OCI-LY1 (cell line): ENCODE measurements around the gene NEGR1.

ENCODE experiments used
- H2AFZ ChIP-seq: fragments of 200-600 bp; sonication (generic), shearing (Covaris generic); 2 replicates; pipeline ENCODE4 v1.6.0; 2014; ENCODE audit warnings: antibody characterized with exemption, mild to moderate bottlenecking, low read length
- H3F3A ChIP-seq: fragments of 200-600 bp; sonication (generic), shearing (Covaris generic); 2 replicates; pipeline ENCODE4 v1.6.0; 2014; ENCODE audit warnings: mild to moderate bottlenecking, antibody characterized with exemption, low read length, moderate library complexity; ENCODE audit not compliant: insufficient read depth
- H3K27ac ChIP-seq: fragments of 200-600 bp; sonication (generic); 2 replicates; pipeline ENCODE4 v1.5.1; 2014; ENCODE audit warnings: low read length, mixed run types, mild to moderate bottlenecking, low read depth; ENCODE audit not compliant: poor library complexity, severe bottlenecking
- H3K27me3 ChIP-seq: fragments of 200-600 bp; sonication (generic); 2 replicates; pipeline ENCODE4 v1.6.0; 2014; ENCODE audit warnings: antibody characterized with exemption, mild to moderate bottlenecking, low read length, moderate library complexity; ENCODE audit not compliant: insufficient read depth
- H3K36me3 ChIP-seq: fragments of 200-600 bp; sonication (generic); 2 replicates; pipeline ENCODE4 v1.6.1; 2014; ENCODE audit warnings: mild to moderate bottlenecking, antibody characterized with exemption, low read length, moderate library complexity, mixed read lengths; ENCODE audit not compliant: insufficient read depth
- H3K4me1 ChIP-seq: fragments of 200-600 bp; sonication (generic); 2 replicates; pipeline ENCODE4 v1.5.1; 2014; ENCODE audit warnings: mild to moderate bottlenecking, low read length, moderate library complexity; ENCODE audit not compliant: insufficient read depth, severe bottlenecking
- H3K4me2 ChIP-seq: fragments of 200-600 bp; sonication (generic), shearing (Covaris generic); 2 replicates; pipeline ENCODE4 v1.6.1; 2014; ENCODE audit warnings: low read length
- H3K4me3 ChIP-seq: fragments of 200-600 bp; sonication (generic); 2 replicates; pipeline ENCODE4 v1.5.1; 2014; ENCODE audit warnings: low read length, low read depth, mild to moderate bottlenecking, mixed read lengths; ENCODE audit not compliant: poor library complexity, severe bottlenecking
- H3K79me2 ChIP-seq: fragments of 200-600 bp; shearing (Covaris generic); 2 replicates; pipeline ENCODE4 v1.6.1; 2016; ENCODE audit warnings: mixed run types, low read length, mixed read lengths; ENCODE audit not compliant: insufficient read depth
- H3K9ac ChIP-seq: fragments of 200-600 bp; sonication (generic), shearing (Covaris generic); 2 replicates; pipeline ENCODE4 v1.6.1; 2014; ENCODE audit warnings: mild to moderate bottlenecking, low read length, mixed read lengths
- H3K9me2 ChIP-seq: fragments of 200-600 bp; sonication (generic), shearing (Covaris generic); 2 replicates; pipeline ENCODE4 v1.6.1; 2014; ENCODE audit warnings: low read depth, mild to moderate bottlenecking, low read length, mixed read lengths
- H3K9me3 ChIP-seq: fragments of 200-600 bp; shearing (Covaris generic); 2 replicates; pipeline ENCODE4 v1.6.1; 2014; ENCODE audit warnings: low read length, mixed read lengths
- H4K20me1 ChIP-seq: fragments of 200-600 bp; sonication (generic), shearing (Covaris generic); 2 replicates; pipeline ENCODE4 v1.6.0; 2016; ENCODE audit warnings: mild to moderate bottlenecking, low read length; ENCODE audit not compliant: insufficient read depth
- CTCF ChIP-seq: fragments of 200-600 bp; sonication (generic), shearing (Covaris generic); IDR thresholded peaks from 2 replicates; pipeline ENCODE4 v1.5.1; 2017; ENCODE audit warnings: mild to moderate bottlenecking, antibody characterized with exemption, low read length, moderate library complexity, mixed read lengths
- EZH2 ChIP-seq: fragments of 200-600 bp; sonication (generic), shearing (Covaris generic); IDR thresholded peaks from 2 replicates; pipeline ENCODE4 v1.8.0; 2017; ENCODE audit warnings: borderline replicate concordance, mixed run types, mild to moderate bottlenecking, antibody characterized with exemption, low read length, moderate library complexity, mixed read lengths

The NEGR1 gene

GRCh38 chr1:72086394-72086793 lies 195.9 kb downstream of the NEGR1 start:
- no peaks in the 10 kb centered on the region for H3K27me3 ChIP-seq
- no peak overlapping the region for H3K27ac ChIP-seq
- no peak overlapping the region for H3K4me2 ChIP-seq
- H3K79me2 ChIP-seq: no peaks in the 10 kb centered on the region
- no peaks in the 10 kb centered on the region for H3K9me3 ChIP-seq
- no peaks in the 10 kb centered on the region for H3K9me2 ChIP-seq
- no peaks in the 10 kb centered on the region for H4K20me1 ChIP-seq
- H2AFZ ChIP-seq: no peak overlapping the region
- H3K4me3 ChIP-seq: no peak overlapping the region
- H3K4me1 ChIP-seq: no peaks in the 10 kb centered on the region
- TF ChIP-seq EZH2: no peak
- no peak for TF ChIP-seq CTCF
- no peak overlapping the region for H3K9ac ChIP-seq
- H3F3A ChIP-seq: no peaks in the 10 kb centered on the region
- no peaks in the 10 kb centered on the region for H3K36me3 ChIP-seq

GRCh38 chr1:72075425-72075824 lies 206.9 kb downstream of the NEGR1 start:
- Histone ChIP-seq H3F3A (no peaks in the 10 kb centered on the region), H3K27ac (no peak overlapping the region), H4K20me1 (no peaks in the 10 kb centered on the region), H3K9ac (no peak overlapping the region), H3K36me3 (no peaks in the 10 kb centered on the region), H3K27me3 (no peaks in the 10 kb centered on the region), H3K9me3 (no peaks in the 10 kb centered on the region), H3K79me2 (no peaks in the 10 kb centered on the region), H3K4me1 (no peaks in the 10 kb centered on the region), H3K4me3 (no peak overlapping the region), H3K4me2 (no peak overlapping the region), H2AFZ (no peak overlapping the region), H3K9me2 (no peaks in the 10 kb centered on the region)
- TF ChIP-seq CTCF: no peak
- no peak for TF ChIP-seq EZH2

GRCh38 chr1:72066431-72066830 lies 215.9 kb downstream of the NEGR1 start:
- Histone ChIP-seq H3K9me3 (no peaks in the 10 kb centered on the region), H3K4me1 (no peaks in the 10 kb centered on the region), H3K9me2 (no peaks in the 10 kb centered on the region), H3K79me2 (no peaks in the 10 kb centered on the region), H3K27ac (no peak overlapping the region), H3K27me3 (no peaks in the 10 kb centered on the region), H4K20me1 (no peaks in the 10 kb centered on the region), H3K4me2 (no peak overlapping the region), H2AFZ (no peak overlapping the region), H3K9ac (no peak overlapping the region), H3K36me3 (no peaks in the 10 kb centered on the region), H3F3A (no peaks in the 10 kb centered on the region), H3K4me3 (no peak overlapping the region)
- TF ChIP-seq CTCF: no peak
- TF ChIP-seq EZH2: no peak
